Measurements from ENCODE around the gene IFIT1. TPM values are rescaled to one million over a fixed set of nuclear protein-coding genes. Genes with fewer than 3 reads are reported as not detected.
"Not testable (repeated sequence)": the region's sequence is repeated elsewhere in the genome, so short reads cannot be mapped to it uniquely, and the experiment has no call there.

The IFIT1 gene
- total RNA-seq, 1 donor from 2014 or later: 20.8 TPM

DNA sequence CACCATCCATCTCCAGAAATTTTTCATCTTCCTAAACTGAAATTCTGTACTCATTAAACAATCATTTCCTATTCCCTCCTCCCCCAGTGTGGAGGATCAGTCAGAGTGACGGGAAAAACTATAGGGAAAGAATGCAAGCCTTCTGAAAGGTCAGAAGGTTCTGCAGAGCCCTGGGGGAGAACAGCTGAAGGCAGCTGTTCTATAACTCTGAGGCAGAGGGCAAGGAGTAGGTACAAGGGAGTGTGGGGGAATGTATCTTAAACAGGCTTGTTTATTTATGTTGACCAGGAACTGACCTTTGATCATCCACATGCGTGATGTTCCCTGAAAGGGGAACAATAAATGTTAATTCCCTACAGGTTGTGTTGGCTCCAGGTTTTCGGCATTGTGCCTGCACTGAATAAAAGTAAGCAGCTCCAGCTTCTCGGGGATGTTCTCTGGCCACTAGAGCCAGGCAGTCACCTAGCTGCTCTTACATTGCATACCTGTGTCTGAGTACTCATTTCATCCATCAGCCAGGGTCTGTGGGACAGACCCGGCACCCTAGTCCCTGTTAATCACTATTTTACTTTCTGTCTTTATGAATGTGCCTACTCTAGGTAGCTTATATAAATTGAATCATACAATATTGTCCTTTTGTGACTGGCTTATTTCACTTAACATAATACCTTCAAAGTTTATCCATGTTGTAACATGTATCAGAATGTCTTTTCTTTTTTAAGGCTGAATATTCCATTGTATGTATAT is 5.8 kb downstream of the IFIT1 start:
- no peak for DNase-seq (ENCODE audit: extremely low read depth, low read depth, low spot score)

DNA sequence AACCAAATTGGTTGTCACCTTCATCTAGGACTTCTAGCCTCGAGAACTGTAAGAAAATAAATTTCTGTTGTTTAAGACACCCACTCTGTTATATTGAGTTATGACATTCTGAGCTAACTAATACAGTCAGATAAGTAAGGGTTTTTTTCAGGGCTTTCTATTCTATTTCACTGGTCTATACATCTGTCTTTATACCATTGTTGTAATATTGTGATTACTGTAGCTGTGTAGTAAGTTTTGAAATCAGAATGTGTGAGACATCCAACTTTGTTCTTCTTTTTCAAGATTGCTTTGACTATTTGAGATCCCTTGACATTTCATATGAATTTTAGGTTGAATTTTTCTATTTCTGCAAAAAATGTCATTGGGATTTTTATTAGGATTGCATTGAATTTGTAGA is 7.5 kb downstream of the IFIT1 start:
- DNase-seq (ENCODE audit: extremely low read depth, low read depth, low spot score): no peak

DNA sequence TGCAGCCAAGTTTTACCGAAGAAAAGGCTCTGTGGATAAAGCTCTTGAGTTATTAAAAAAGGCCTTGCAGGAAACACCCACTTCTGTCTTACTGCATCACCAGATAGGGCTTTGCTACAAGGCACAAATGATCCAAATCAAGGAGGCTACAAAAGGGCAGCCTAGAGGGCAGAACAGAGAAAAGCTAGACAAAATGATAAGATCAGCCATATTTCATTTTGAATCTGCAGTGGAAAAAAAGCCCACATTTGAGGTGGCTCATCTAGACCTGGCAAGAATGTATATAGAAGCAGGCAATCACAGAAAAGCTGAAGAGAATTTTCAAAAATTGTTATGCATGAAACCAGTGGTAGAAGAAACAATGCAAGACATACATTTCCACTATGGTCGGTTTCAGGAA is 10.6 kb downstream of the IFIT1 start:
- DNase-seq (ENCODE audit: extremely low read depth, low read depth, low spot score): no peak

- no peak for DNase-seq (ENCODE audit: extremely low read depth, low read depth, low spot score)
These were observed 12.0 kb downstream of the IFIT1 start for GRCh38 chr10:89404104-89405047.

GRCh38 chr10:89406178-89406577 is 13.8 kb downstream of the IFIT1 start:
- not testable (repeated sequence) for DNase-seq (ENCODE audit: extremely low read depth, low read depth, low spot score)

DNA sequence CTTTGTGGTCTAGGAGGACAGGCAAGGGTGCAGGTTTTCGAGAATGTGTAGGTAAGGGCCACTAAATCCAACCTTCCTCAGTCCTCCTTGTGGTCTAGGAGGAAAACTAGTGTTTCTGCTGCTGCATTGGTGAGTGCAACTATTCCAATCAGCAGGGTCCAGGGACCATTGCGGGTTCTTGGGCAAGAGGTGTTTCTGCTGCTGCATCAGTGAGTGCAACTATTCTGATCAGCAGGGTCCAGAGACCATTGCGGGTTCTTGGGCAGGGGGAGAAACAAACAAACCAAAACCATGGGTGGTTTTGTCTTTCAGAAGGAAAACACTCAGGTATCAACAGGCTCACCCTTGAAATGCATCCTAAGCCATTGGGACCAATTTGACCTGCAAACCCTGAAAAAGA is 15.4 kb downstream of the IFIT1 start:
- DNase-seq (ENCODE audit: extremely low read depth, low read depth, low spot score): not testable (repeated sequence)

GRCh38 chr10:89409282-89409681 is 16.9 kb downstream of the IFIT1 start:
- not testable (repeated sequence) for DNase-seq (ENCODE audit: extremely low read depth, low read depth, low spot score)

DNA sequence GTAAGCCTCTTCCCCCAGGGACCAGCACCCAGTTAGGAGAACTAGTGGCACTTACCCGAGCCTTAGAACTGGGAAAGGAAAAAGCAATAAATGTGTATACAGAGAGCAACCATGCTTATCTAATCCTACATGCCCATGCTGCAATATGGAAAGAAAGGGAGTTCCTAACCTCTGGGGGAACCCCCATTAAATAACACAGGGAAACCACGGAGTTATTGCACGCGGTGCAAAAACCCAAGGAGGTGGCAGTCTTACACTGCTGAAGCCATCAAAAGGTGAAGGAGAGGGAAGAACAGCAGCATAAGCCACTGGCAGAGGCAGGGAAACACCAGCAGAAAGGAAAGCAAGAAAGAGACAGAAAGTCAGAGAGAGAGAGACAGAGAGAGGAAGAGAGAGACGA is 18.1 kb downstream of the IFIT1 start:
- not testable (repeated sequence) for DNase-seq (ENCODE audit: extremely low read depth, low read depth, low spot score)

DNA sequence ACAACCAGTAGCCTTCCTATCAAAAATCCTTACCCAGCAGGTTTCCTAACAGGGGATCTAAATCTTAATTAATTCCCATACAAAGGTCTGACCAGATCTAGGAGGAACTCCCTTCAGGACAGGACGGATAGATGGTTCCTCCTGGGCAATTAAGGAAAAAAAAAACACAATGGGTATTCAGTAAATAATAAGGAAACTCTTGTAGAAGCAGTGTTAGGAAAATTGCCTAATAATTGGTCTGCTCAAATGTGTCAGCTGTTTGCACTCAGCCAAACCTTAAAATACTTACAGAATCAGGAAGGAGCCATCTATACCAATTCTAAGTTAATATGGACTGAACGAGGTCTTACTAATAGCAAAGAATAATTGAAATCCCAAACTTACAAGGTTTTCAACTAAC is 18.7 kb downstream of the IFIT1 start:
- not testable (repeated sequence) for DNase-seq (ENCODE audit: extremely low read depth, low read depth, low spot score)

DNA sequence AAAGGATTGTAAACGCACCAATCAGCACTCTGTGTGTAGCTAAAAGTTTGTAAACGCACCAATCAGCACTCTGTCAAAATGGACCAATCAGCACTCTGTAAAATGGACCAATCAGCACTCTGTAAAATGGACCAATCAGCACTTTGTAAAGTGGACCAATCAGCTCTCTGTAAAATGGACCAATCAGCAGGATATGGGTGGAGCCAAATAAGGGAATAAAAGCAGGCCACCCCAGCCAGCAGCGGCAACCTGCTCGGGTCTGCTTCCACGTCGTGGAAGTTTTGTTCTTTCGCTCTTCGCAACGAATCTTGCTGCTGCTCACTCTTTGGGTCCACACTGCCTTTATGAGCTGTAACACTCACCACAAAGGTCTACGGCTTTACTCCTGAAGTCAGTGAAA is 19.9 kb downstream of the IFIT1 start:
- DNase-seq (ENCODE audit: extremely low read depth, low read depth, low spot score): not testable (repeated sequence)

- DNase-seq (ENCODE audit: extremely low read depth, low read depth, low spot score): no peak
These were observed 21.0 kb downstream of the IFIT1 start for GRCh38 chr10:89413398-89413912.

- DNase-seq (ENCODE audit: extremely low read depth, low read depth, low spot score): no peak
These were observed 21.9 kb downstream of the IFIT1 start, which contains the start of gene IFIT5 for GRCh38 chr10:89414146-89414878. Gene IFIT5 (plus strand): TSS chr10:89414568. CDS start chr10:89414799, 231 bp downstream.

DNA sequence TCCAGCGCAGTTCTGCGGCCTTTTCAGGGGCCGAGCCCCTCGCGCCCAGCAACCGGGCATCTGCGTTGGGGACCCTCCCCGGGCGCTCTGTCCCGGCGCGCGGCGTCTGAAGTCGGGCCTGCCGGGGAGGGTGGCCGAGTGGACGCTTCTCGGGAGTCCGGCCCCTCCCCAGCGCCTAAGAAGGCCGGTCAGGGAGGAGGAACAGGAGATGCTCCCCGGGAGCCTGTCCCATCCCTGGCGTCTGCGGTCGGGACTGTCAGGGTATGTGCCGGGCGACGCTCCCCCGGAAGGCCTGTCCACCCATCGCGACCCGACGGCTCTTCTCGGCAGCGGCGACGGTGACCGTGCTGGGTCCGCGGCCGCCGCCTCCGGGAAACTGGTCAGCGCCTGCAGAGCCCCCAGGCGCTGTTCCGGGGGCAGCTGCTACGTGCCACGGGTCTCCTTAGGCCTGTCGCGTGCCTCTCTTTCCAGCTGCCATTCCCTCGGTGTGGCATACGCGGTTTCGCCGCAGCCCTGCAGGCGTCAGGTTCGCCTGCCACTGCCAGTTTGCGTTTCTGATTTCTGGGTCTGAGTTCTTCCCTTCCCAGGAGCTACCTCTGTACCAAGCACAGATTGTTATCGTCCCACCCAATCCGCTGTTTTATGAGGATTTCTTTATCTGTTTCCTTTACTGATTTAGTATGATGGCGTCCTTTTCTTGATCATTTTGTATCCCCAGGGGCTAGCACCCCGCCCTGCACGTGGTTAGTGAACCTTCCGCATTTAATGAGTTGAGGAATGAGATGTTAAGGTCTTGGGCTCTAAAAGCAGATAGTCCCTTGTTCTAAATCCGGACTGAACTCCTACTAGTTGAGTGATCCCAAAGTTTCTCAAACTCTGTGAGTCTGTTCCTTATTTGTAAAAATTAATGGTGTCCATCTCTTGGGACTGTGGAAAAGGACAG is 22.7 kb downstream of the IFIT1 start:
- DNase-seq (ENCODE audit: extremely low read depth, low read depth, low spot score): no peak

DNA sequence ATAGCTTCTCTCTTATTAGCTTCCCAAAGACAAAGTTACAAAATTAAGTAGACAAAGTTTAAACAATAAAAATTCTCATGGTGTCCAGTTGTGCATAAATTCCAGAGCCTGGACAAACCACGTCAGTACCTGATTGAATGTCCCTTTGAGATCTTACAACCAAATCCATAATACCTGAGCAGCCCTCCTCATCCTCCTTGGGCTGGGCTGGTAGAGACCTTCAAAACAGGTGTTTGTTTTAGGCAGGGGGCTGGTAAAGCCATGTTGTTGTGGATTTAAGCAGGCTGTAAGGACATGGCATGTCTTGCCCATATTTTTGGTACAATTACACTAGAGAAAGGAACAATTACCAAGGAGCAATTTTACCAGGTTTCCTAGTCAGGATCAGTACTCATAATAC is 24.0 kb downstream of the IFIT1 start:
- DNase-seq (ENCODE audit: extremely low read depth, low read depth, low spot score): no peak

GRCh38 chr10:89419548-89419947 is 27.1 kb downstream of the IFIT1 start:
- DNase-seq (ENCODE audit: extremely low read depth, low read depth, low spot score): no peak

GRCh38 chr10:89421018-89421476 is 28.6 kb downstream of the IFIT1 start:
- DNase-seq (ENCODE audit: extremely low read depth, low read depth, low spot score): no peak

- DNase-seq (ENCODE audit: extremely low read depth, low read depth, low spot score): no peak
These were observed 32.6 kb downstream of the IFIT1 start for GRCh38 chr10:89425000-89425399.

DNA sequence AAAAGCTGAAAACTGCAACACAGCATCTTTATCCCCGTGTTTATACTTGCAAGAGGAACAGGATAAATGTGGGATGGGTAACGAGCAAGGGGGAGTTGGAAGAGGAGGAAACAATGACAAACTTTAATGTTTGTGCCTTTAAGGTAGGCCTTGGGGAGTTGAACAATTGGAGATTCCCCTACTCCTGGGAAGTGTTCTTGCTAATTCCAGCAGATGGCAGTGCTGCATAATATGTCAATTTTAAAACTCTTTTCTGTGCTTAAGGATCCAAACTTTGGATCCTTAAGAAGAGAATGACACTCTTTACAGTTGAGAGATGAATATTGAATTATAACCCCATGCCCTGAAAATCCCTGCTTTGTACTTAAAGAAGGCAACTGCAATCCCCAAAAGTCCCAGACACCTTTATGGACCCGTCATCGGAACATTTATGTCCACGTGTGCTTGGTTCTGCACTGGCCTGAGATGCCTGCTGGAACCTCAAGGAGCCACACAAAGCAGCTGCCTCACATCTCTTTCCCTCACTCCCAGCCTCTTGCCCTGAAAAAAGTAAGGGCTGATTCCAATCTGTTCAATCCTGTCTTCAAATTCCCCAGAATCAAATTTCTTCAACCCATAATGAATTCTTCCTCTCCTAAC is 33.9 kb downstream of the IFIT1 start:
- DNase-seq (ENCODE audit: extremely low read depth, low read depth, low spot score): no peak

GRCh38 chr10:89427629-89428028 is 35.2 kb downstream of the IFIT1 start:
- DNase-seq (ENCODE audit: extremely low read depth, low read depth, low spot score): no peak

All from glomerular endothelial cell (primary cell).